Muscle of leg (tissue), 16 donors: ENCODE measurements around the gene UBALD1. TPM values are rescaled to one million over a fixed set of nuclear protein-coding genes. Genes with fewer than 3 reads are reported as not detected.
A peak's percentile ranks its signal among the peaks of the same experiment; 100 is the strongest.

ENCODE experiments used
- DNase-seq: peaks from one replicate; pipeline ENCODE4 v3.0.0; 2013
- H3K27ac ChIP-seq: one replicate; pipeline ENCODE4 v1.5.1; 2013; ENCODE audit warnings: mild to moderate bottlenecking, low read length, control low read depth
- H3K27me3 ChIP-seq: one replicate; pipeline ENCODE4 v1.6.1; 2013; ENCODE audit warnings: low read length; ENCODE audit not compliant: control insufficient read depth, insufficient read depth
- H3K36me3 ChIP-seq: one replicate; pipeline ENCODE4 v1.6.1; 2013; ENCODE audit warnings: low read length; ENCODE audit not compliant: control insufficient read depth, insufficient read depth
- H3K4me1 ChIP-seq: one replicate; pipeline ENCODE4 v1.6.1; 2013; ENCODE audit warnings: low read length; ENCODE audit not compliant: control insufficient read depth, insufficient read depth
- H3K4me3 ChIP-seq: one replicate; pipeline ENCODE4 v1.5.1; 2013; ENCODE audit warnings: low read length, control low read depth
- H3K9me3 ChIP-seq: replicated peaks from 2 replicates; pipeline ENCODE4 v1.6.1; 2013; ENCODE audit warnings: low read depth, low read length; ENCODE audit not compliant: control insufficient read depth
- WGBS: methylation state at CpG from one replicate; pipeline ENCODE4 v1.1.5; 2013; ENCODE audit warnings: missing lambda C conversion rate; ENCODE audit not compliant: insufficient coverage; 5-methylcytosine and 5-hydroxymethylcytosine counted together
- long read RNA-seq, 11 donors: transcript quantifications; one replicate each; lab custom pipeline, GENCODE V29; 2026
- polyA plus RNA-seq, 8 donors: library from polyadenylated mRNA; unstranded; fragments of 120-200 nt; gene quantifications; one replicate each; pipeline versions ENCODE4 v1.2.1 to v1.2.3, GENCODE V29; 2013; ENCODE audit warnings: inconsistent platforms in 1 of 8, low replicate concordance in 1 of 8; ENCODE audit not compliant: insufficient read length in 8 of 8, insufficient read depth in 1 of 8
- total RNA-seq: library from RNA; stranded (reverse); fragments of 120-200 nt; gene quantifications from one replicate; pipeline ENCODE4 v1.2.4, GENCODE V29; 2013

Gene UBALD1
- 7.4 TPM for total RNA-seq
- 10 to 100 TPM; 18.2 to 24.5 (median 23.2) TPM for polyA plus RNA-seq
- long read RNA-seq, donor 1, partial matches to known transcripts: 0 of 5 reads
- long read RNA-seq, donor 1, other reads (novel, unspliced or antisense): 0 of 5 reads
- long read RNA-seq, donor 2, partial matches to known transcripts: 0 of 2 reads
- long read RNA-seq, donor 2, other reads (novel, unspliced or antisense): 0 of 2 reads
- long read RNA-seq, donor 3, transcript UBALD1-205 (1 exons, 2,641 nt): major isoform, 8 of 16 reads
- long read RNA-seq, donor 3, transcript UBALD1-201 (3 exons, 1,413 nt): minor isoform, 7 of 16 reads
- long read RNA-seq, donor 3, partial matches to known transcripts: 0 of 16 reads
- long read RNA-seq, donor 3, other reads (novel, unspliced or antisense): 0 of 16 reads
- long read RNA-seq, donor 4, transcript UBALD1-201 (3 exons, 1,413 nt): minor isoform, 5 of 20 reads
- long read RNA-seq, donor 4, transcript UBALD1-205 (1 exons, 2,641 nt): major isoform, 13 of 20 reads
- long read RNA-seq, donor 4, partial matches to known transcripts: 0 of 20 reads
- long read RNA-seq, donor 4, other reads (novel, unspliced or antisense): 0 of 20 reads
- long read RNA-seq, donor 5, transcript UBALD1-201 (3 exons, 1,413 nt): major isoform, 12 of 23 reads
- long read RNA-seq, donor 5, transcript UBALD1-205 (1 exons, 2,641 nt): minor isoform, 10 of 23 reads
- long read RNA-seq, donor 5, partial matches to known transcripts: 0 of 23 reads
- long read RNA-seq, donor 5, other reads (novel, unspliced or antisense): 0 of 23 reads
- long read RNA-seq, donor 6, transcript UBALD1-201 (3 exons, 1,413 nt): minor isoform, 11 of 29 reads
- long read RNA-seq, donor 6, transcript UBALD1-205 (1 exons, 2,641 nt): major isoform, 14 of 29 reads
- long read RNA-seq, donor 6, partial matches to known transcripts: 0 of 29 reads
- long read RNA-seq, donor 6, other reads (novel, unspliced or antisense): 0 of 29 reads
- long read RNA-seq, donor 7, transcript UBALD1-205 (1 exons, 2,641 nt): major isoform, 9 of 16 reads
- long read RNA-seq, donor 7, transcript UBALD1-201 (3 exons, 1,413 nt): minor isoform, 6 of 16 reads
- long read RNA-seq, donor 7, partial matches to known transcripts: 0 of 16 reads
- long read RNA-seq, donor 7, other reads (novel, unspliced or antisense): 0 of 16 reads
- long read RNA-seq, donor 8, transcript UBALD1-201 (3 exons, 1,413 nt): major isoform, 7 of 13 reads
- long read RNA-seq, donor 8, transcript UBALD1-205 (1 exons, 2,641 nt): minor isoform, 6 of 13 reads
- long read RNA-seq, donor 8, partial matches to known transcripts: 0 of 13 reads
- long read RNA-seq, donor 8, other reads (novel, unspliced or antisense): 0 of 13 reads
- long read RNA-seq, donor 9, transcript UBALD1-205 (1 exons, 2,641 nt): major isoform, 16 of 27 reads
- long read RNA-seq, donor 9, transcript UBALD1-201 (3 exons, 1,413 nt): minor isoform, 9 of 27 reads
- long read RNA-seq, donor 9, partial matches to known transcripts: 0 of 27 reads
- long read RNA-seq, donor 9, other reads (novel, unspliced or antisense): 0 of 27 reads
- long read RNA-seq, donor 10, transcript UBALD1-201 (3 exons, 1,413 nt): minor isoform, 11 of 27 reads
- long read RNA-seq, donor 10, transcript UBALD1-205 (1 exons, 2,641 nt): major isoform, 12 of 27 reads
- long read RNA-seq, donor 10, partial matches to known transcripts: 0 of 27 reads
- long read RNA-seq, donor 10, other reads (novel, unspliced or antisense): 0 of 27 reads
- long read RNA-seq, donor 11, transcript UBALD1-205 (1 exons, 2,641 nt): minor isoform, 7 of 16 reads
- long read RNA-seq, donor 11, transcript UBALD1-201 (3 exons, 1,413 nt): major isoform, 8 of 16 reads
- long read RNA-seq, donor 11, partial matches to known transcripts: 0 of 16 reads
- long read RNA-seq, donor 11, other reads (novel, unspliced or antisense): 0 of 16 reads

DNA sequence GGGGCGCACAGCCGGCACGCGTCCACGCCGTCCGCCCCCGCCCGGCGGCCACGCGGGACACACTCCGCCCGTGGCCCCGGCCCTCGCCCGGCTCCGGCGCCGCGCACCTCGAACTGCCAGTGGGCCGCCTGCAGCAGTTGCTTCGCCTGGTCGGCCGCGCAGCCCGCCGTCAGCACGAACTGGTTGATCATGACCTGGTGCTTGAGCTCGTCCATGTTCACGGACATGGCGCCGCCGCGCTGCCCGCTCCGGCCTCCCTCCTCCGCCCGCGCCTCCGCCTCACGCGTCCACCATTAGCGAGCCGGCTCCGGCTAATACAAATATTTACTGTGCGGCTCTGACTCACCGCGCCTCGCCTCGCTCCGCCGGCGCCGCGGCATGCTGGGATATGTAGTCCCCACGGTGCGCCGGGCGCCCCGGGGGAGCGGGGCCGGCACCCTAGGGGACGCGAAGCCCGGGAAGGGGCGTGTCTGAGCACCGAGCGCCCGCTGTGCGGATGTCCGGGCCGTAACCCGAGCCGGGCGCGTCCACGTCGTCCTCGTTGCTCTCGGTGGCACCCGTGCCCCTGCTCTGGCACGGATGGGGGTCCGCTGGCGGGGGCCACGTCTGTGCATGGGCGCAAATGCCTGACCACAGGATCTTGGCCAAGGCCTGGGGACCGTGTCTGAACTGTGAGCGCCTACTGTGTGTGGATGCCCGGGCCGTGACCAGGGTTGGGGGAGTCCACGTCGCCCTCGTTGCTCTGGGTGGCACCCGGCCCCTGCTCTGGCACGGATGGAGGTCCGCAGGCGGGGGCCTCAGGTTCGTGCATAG, at the start of gene UBALD1:
UBALD1 (minus strand) TSS at position 318 of the 813 bp plus-strand sequence; CDS start at position 227, 91 bp downstream.
- Histone ChIP-seq H3K4me1 (peaks cover 52% of the 10 kb centered on the region), H3K36me3 (peaks cover 1% of the 10 kb centered on the region), H3K27ac (peak within 1 kb of the TSS; percentile 95), H3K27me3 (no peaks in the 10 kb centered on the region), H3K4me3 (peak within 1 kb of the TSS; percentile 57), H3K9me3 (no peaks in the 10 kb centered on the region)
- peak; percentile 91 for DNase-seq
- WGBS: 7% methylated on average over 100 of the region's 100 CpGs

DNA sequence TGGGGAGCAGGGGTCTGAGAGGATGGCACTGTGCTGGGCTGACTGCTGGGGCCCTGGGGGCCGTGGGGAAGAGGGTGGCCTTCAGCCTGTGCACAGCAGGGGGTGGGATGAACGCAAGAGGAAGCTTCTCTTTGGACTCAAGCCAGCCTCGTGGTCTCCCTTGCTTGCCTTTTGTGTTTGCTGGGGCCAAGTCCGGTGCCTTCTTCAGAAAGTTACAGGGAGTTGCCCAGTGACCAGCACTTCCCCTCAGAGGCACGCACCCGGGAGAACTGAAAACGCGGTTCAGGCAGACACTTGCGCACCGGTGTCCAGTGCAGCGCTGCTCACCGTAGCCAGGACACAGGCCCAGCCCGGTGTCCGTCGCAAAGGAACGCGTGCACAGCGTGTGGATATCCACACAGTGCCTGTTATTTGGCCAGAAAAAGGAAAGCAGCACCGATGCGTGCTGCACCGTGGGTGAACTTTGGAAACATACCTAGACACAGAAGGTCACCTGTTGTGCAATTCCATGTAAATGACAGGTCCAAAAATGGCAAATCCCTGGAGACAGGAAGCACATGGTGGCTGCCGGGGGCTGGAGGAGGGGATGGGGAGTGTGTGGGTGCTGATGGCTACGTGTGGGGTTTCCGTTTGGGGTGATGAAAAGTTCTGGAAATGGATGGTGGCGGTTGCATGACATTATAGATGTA, 49.2 kb upstream of the UBALD1 start:
- DNase-seq: peak; percentile 82
- H3K9me3 ChIP-seq: no peaks in the 10 kb centered on the region
- WGBS: 79% methylated on average over 25 of the region's 25 CpGs
- H3K27ac ChIP-seq: no peak overlapping the region
- no peaks in the 10 kb centered on the region for H3K27me3 ChIP-seq
- H3K4me1 ChIP-seq: peaks cover 6% of the 10 kb centered on the region
- no peak overlapping the region for H3K4me3 ChIP-seq
- H3K36me3 ChIP-seq: peaks cover 72% of the 10 kb centered on the region

GRCh38 chr16:4663465-4663776, 48.7 kb upstream of the UBALD1 start:
- Histone ChIP-seq H3K4me1 (peaks cover 6% of the 10 kb centered on the region), H3K4me3 (no peak overlapping the region), H3K27ac (no peak overlapping the region), H3K9me3 (no peaks in the 10 kb centered on the region), H3K36me3 (peaks cover 76% of the 10 kb centered on the region), H3K27me3 (no peaks in the 10 kb centered on the region)
- WGBS: 86% methylated on average over 5 of the region's 5 CpGs
- no peak for DNase-seq

- H3K36me3 ChIP-seq: peaks cover 73% of the 10 kb centered on the region
- peaks cover 6% of the 10 kb centered on the region for H3K4me1 ChIP-seq
- 80% methylated on average over 7 of the region's 11 CpGs for WGBS
Measured at GRCh38 chr16:4661661-4662060, 47.0 kb upstream of the UBALD1 start.

DNA sequence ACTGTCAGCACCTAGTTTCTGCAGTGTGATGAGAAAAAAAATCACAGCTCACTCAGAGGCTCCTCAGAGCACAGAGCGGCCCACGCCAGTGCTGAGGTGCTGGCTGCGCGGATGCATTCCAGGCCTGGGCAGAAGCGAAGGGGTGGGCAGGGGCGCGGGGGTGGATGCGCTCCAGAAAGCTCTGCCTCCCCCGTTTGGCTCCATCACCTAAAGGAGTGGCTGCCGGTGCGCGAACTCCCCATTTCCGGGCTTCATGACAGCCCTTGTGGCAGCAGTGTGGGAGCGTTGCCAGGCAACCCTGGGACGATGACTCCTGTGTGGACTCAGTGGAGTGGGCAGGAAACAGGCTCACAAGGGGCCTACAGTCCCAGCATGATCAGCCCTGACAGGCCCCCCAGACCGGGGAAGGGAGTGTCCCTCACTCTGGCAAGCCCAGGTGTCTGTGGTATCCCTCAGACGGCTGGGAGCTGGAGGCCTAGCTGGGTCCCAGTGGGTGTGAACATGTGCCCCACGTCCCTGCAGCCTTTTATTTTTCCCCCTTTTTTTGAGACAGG, 45.8 kb upstream of the UBALD1 start:
- Histone ChIP-seq H3K27ac (no peak overlapping the region), H3K4me3 (no peak overlapping the region), H3K4me1 (peaks cover 6% of the 10 kb centered on the region), H3K27me3 (no peaks in the 10 kb centered on the region), H3K9me3 (no peaks in the 10 kb centered on the region), H3K36me3 (peaks cover 75% of the 10 kb centered on the region)
- DNase-seq: peak; percentile 43
- WGBS: 44% methylated on average over 18 of the region's 18 CpGs

More at GRCh38 chr16:4661661-4662060, 47.0 kb upstream of the UBALD1 start:
- DNase-seq: no peak
- Histone ChIP-seq H3K27me3 (no peaks in the 10 kb centered on the region), H3K4me3 (no peak overlapping the region), H3K27ac (no peak overlapping the region), H3K9me3 (no peaks in the 10 kb centered on the region)

DNA sequence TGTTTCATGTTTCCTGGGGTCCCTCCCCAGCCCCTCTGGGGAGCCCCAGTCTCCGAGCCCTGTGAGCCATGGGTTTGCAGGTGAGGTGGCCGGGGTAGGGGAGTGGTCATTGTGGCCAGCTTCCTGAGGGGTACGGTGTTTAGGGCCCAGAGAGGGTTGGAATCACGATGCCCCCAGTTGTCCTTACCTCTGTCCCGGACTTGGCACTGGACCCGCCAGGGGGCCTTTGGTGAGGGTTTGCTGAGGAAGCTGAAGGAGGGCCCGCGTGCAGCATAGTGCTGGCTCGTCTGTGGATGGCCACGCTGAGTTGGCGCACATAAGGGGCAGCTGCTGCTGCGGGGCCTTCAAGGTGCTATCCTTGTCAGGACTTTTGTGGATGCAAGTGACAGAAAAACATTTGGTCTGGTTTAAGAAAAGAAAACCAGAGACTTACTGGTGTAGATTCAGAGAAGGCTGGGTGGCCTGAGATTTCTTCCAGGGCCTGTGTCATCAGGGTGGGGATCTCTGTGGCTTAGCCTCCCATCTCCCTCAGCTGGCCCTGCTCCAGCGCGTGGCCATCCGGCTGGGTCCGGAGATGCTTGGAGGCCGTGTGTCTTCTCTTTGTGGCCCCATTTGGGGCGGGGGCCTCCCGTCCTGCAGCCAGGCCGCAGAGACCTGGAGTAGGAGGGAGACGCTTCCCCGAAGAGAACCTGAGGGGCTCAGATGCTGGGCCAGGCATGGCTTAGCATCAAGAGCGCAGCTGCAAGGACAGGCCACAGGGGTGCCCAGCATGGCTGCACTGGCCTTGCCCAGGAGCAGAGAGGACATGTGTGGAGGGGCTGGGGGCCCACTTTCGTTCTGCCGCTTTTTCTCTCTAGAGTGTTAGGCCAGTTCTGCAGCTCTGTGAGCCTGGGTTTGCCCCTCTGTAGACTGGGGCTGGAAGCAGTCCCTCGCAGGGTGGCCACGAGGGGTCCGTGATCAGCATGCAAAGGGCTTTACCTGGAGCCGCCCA, 45.0 kb upstream of the UBALD1 start:
- WGBS: 82% methylated on average over 22 of the region's 29 CpGs
- H3K4me1 ChIP-seq: peaks cover 5% of the 10 kb centered on the region
- H3K27ac ChIP-seq: no peak overlapping the region

More for the DNA sequence above, 45.0 kb upstream of the UBALD1 start:
- Histone ChIP-seq H3K9me3 (no peaks in the 10 kb centered on the region), H3K4me3 (no peak overlapping the region), H3K36me3 (peaks cover 76% of the 10 kb centered on the region), H3K27me3 (no peaks in the 10 kb centered on the region)
- no peak for DNase-seq
